Tongue (tissue), 1 donor: ENCODE results near the gene ASAH2. TPM values are rescaled to one million over a fixed set of nuclear protein-coding genes. Genes with fewer than 3 reads are reported as not detected.

ENCODE experiments used
- total RNA-seq: library from RNA; depleted of rRNA; stranded (reverse); fragments of >200 nt; gene quantifications from one replicate; pipeline ENCODE4 v1.2.3, GENCODE V29; 2014

Gene ASAH2
- total RNA-seq, 1 donor from 2014 or later, result 1.2 TPM

Other genes with a start within 250 kb of the ASAH2 start
- gene WASHC2A, start 183.6 kb downstream of the ASAH2 start, total RNA-seq, result 52.6 TPM